Measurements from ENCODE around the gene GSG1L.

Gene GSG1L

DNA sequence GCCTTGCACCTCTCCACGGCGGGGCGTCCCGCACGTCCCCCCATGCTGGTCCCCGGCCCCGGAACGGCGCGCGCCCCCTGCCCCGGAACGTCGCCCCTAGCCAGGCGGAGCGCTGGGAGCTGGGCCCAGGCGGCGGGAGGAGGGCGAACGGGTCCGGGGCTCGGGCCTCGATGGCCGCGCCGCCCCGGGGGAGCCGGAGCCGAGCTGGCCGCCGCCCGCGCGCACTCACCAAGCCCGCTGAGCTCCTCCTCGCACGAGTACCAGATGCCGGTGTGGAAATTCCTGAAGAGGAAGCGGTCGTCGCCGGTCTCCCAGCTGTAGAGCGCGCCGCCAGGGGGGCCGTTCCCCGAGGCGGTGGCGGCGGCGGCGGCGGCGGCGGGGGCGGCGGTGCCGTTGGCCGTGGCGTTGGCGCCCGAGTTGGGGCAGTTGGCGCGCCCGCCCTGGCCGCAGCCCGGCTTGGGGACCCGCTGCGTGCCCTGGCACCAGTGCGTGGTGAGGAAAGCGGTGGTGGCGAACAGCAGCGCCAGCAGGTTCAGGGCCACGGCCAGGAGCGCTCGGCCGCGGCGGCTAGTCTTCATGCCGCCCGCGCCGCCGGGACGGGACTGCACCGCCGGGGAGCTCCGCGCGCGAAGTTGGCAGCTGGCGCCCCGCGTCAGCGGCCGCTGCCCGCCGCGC lies 530 bp downstream of the GSG1L start:
- no peak for DNase-seq (ENCODE audit: low read depth)

DNA sequence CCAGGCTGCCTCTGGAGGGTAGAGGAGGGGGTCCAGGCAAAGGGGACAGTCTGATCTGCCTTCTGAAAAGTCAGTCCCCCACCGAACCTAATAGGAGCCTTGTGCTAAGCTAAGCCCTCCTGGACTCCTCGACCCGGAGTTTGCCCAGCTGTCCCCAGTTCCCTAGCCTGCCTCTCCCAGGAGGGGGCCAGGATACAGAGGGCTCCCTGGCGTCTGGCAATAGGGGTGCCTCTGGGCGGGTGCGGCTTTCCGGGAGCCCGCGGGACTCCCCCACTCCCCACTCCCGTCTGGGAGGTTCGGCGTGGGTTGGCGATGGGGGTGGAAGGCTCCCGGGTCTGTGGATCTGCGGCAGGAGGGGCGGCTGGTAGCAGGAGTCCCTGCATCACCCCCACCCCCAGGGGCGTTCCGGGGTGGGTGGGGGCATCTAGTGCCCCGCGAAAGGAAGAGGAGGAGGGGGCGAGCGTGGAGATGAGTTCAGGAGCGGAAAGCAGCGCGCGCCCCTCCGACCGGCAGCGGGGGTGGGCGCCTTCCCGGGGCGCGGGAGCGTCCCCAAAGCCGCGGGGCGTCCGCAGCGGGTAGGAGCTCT lies 1.2 kb downstream of the GSG1L start:
- DNase-seq (ENCODE audit: low read depth): no peak

DNA sequence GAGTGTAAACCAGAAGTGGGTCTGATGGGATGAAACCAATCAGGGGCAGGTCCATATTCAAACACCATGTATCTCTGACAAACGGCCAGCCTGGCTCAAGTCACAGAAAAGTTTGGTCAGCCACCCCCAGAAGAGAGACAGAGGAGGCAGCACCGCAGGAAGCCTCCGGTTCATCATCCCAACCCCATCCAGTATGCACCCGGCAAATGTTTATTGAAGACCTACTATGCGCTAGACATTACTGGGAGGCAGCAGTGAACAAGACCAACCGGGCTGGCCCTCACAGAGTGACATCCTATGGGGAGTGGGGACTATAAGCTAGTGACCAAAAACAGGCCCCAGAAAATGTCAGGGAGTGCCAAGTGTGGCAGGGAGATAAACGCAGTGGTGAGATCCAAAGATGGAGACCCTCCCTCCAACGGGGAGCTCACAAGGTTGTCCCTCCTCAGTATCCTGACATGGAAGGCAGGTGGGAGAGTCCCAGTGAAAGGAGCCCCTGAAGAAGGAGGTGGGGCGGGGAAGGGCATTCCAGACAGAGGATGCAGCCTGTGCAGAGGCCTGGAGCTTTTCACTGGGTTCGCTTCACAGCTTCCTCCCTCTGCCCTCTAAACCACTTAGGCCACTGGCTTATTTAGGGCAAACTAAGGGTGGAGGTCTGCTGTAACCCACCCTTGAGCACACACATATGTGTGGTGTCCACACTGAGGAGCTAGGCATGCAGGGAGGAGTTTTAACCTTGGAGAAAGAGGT lies 2.0 kb downstream of the GSG1L start:
- DNase-seq (ENCODE audit: low read depth): no peak

DNA sequence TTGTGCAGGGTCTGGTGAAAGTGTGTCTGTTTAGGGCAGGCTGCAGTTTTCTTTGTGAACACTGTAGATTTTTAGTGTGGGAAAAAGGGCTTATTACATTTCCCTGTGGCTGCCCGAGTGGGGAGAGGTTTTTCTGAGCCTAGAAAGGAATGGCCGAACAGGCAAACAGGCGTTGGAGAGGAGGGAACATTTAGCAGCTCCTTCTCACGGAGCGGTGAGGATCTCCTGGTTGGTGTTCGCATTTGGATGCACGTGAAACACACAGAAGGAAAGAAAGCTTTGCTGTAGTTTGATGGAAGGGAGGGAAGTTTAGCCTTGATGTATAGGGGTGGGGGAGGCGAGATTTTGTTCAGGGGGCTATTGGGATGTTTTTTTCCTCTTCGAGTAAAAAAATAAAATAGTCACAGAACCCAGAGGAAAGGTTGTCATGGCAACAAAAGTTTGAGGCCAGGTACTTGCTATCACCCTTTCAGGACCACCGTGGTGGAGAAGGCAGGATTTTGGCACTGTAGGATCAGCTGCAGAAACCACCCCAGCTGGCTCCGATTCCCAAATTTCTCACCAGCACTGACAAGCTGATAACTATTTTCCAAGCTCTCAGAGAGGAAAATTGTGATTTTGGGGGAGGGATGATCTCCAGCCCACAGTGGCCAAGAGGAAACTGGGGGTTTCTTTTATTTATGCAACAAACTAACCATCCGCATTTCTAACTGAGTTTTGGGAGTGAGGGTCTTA lies 3.5 kb downstream of the GSG1L start:
- DNase-seq (ENCODE audit: low read depth): no peak

DNA sequence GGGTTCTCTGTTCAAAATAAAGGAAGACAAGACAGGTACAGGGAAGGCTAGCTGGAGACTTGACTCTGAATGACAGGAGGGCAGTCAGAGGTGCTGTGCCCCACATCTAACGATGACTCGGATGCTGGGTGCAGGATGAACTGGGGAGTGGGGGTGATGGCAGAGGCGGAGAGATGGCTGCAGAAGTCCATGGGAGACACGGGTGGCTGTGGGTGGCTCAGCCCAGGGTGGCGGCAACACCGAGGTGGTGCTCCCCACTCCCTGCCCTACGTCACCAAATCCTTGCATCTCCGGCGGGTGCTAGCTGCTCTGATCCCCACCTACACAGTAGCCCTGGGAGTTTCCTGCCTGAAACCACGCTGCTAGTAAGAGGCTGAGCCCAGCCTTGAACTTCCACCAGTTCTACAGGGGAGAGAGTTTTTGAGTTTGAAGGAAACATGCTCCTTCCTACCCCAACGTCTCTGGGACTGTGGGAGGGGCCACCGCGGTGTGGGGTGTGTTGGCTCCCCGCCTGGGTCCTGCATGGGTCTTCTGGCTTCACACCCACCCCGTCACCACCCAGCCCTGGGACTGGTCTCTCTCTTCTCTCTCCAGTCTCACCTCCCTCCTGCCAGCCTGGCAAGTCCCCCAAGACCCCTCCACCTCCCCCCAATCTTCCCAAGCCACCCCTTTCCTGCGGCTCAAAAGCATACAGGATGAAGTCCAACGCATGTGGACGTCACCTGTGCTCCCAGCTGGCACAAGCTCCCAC lies 4.5 kb downstream of the GSG1L start:
- DNase-seq (ENCODE audit: low read depth): no peak

GRCh38 chr16:28057949-28058348 lies 5.6 kb downstream of the GSG1L start:
- DNase-seq (ENCODE audit: low read depth): no peak

- no peak for DNase-seq (ENCODE audit: low read depth)
Measured at GRCh38 chr16:28053461-28053860, 10.1 kb downstream of the GSG1L start.

GRCh38 chr16:28052274-28053128 lies 11.0 kb downstream of the GSG1L start:
- DNase-seq (ENCODE audit: low read depth): no peak

- no peak for DNase-seq (ENCODE audit: low read depth)
Measured at GRCh38 chr16:28051486-28051885, 12.0 kb downstream of the GSG1L start.

- DNase-seq (ENCODE audit: low read depth): no peak
Measured at GRCh38 chr16:28042811-28043210, 20.7 kb downstream of the GSG1L start.

- no peak for DNase-seq (ENCODE audit: low read depth)
Measured at GRCh38 chr16:28041615-28042014, 21.9 kb downstream of the GSG1L start.

DNA sequence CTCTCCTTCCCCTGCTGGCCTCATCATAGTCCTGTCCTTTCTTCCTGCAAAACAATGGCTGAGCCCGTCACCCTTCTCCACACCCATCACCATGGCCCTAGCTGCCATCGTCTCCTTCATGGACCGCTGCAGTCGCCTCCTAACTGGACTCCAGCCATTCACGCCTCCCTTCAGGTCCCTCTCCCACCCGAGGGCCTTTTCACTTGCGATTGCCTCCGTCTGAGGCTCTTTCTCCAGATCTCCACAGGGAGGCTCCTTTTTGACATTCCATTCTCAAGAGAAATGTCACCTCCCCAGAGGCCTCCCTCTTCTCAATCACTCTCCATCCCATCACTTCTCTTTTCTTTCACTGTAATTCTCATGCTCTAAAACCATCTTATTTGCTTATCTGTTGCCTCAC lies 23.5 kb downstream of the GSG1L start:
- no peak for DNase-seq (ENCODE audit: low read depth)

GRCh38 chr16:28039493-28039892 lies 24.0 kb downstream of the GSG1L start:
- DNase-seq (ENCODE audit: low read depth): no peak

DNA sequence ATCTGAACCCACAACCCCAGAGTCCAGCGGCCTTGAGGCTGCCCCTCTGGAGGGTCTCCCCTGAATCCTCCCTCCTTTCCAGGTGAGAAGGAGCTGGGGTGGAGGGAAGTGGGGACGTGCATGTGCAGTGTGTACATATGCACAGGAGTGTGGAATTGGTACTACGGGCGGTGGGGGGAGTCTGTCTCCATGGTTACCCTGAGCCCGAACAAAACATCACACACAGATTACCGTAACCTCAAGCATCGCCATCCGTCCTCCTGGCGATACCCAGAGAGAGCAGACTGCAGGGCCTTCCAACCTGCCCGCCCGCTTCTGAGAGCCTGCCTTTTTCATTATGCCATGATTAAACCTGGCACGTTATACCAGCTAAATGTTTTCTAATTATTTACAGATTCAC lies 25.1 kb downstream of the GSG1L start:
- DNase-seq (ENCODE audit: low read depth): no peak

GRCh38 chr16:28035866-28036393 lies 27.6 kb downstream of the GSG1L start:
- no peak for DNase-seq (ENCODE audit: low read depth)

DNA sequence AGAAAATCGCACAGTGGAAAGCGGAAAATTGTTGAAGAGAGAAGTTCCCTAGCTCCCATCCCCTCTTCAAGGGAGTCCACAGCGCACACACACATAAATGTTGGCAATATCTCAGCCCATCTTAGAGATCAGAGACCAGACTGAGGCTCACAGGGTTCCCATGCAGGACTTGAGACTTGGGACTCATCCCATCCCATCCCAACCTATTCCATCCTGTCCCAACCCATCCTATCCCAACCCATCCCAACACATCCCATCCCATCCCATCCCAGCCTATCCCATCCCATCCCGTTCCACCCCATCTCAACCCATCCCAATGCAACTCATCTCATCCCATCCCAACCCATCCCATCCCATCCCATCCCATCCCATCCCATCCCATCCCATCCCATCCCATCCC lies 29.6 kb downstream of the GSG1L start:
- no peak for DNase-seq (ENCODE audit: low read depth)

DNA sequence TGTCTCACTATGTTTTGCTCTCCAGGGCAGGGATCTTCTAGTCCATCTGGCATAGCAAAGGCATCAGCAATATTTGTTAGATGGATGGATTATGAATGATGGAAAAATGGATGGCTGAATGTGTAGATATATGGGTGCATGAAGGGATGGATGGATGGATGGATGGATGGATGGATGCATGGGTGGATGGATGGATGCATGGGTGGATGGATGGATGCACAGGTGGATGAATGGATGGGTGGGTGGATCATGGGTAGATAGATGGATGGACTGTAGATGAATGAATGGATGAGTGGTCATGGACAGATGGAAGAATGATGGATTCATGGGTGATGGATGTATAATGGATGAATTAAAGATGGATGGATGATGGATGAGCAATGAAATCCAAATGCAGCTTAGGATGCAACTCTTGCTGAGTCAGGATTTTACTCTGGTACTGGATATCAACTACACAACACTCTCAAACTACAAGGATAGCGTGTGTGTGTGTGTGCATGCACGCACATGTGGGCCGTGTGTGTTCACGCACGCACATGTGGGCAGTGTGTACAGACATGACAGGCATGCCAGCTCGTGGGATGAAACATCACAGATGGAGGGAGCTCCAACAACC lies 34.0 kb downstream of the GSG1L start:
- DNase-seq (ENCODE audit: low read depth): no peak

DNA sequence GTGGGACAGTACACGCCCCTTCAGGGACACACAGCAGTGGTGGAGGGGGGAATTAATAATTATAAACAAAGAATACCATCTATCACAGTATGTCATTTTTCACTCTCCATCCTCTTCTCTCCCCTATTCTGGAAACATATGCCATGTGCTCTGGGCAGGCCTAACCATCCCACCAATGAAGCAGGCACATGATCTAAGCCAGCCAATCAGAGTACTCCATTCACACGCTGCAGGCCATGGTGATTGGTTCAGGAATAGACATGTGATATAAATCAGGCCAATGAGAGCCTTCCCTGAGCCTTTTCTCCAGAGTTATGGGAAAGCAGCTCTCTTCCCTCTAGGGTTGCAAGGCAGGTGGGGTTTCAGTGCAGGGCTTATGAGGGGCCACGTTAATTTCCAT lies 36.5 kb downstream of the GSG1L start:
- no peak for DNase-seq (ENCODE audit: low read depth)

GRCh38 chr16:28025631-28026030 lies 37.9 kb downstream of the GSG1L start:
- DNase-seq (ENCODE audit: low read depth): no peak

GRCh38 chr16:28019218-28019617 lies 44.3 kb downstream of the GSG1L start:
- no peak for DNase-seq (ENCODE audit: low read depth)
